A549 (cell line): ENCODE data around the gene ICA1L. TPM values are rescaled to one million over a fixed set of nuclear protein-coding genes. Genes with fewer than 3 reads are reported as not detected.

ENCODE experiments used
- ATAC-seq, 2 experiments: fragments of 200-7000 bp in 1 of 2; fragments of >200 bp in 1 of 2; cut with Nextera tagmentation in 1 of 2; cut with Tn5 transposase in 1 of 2; 3 replicates each; pipeline versions ENCODE4 v1.8.0 to v1.9.1; 2018 to 2020; ENCODE audit warnings: mild to moderate bottlenecking in 1 of 2, moderate library complexity in 1 of 2
- CTCF ChIA-PET: fragments of 300-600 bp; sonication (Branson Sonifier 250); formaldehyde crosslinking; extraction: SDS; loops from one replicate; lab custom pipeline; 2021; ENCODE audit warnings: antibody characterized with exemption, inconsistent platforms; lab: Yijun Ruan, JAX
- POLR2A ChIA-PET: fragments of 350-600 bp; formaldehyde crosslinking; extraction: SDS; loops from one replicate; lab custom pipeline; 2021; ENCODE audit warnings: antibody characterized with exemption, inconsistent platforms; lab: Yijun Ruan, JAX
- DNase-seq, 2 experiments: peaks; one replicate each; pipeline versions ENCODE4 v3.0.0 to v3.0.0-alpha.2; 2011 to 2016; ENCODE audit warnings: low read depth in 1 of 2, low spot score in 1 of 2
- FAIRE-seq: peaks from 2 replicates; lab custom pipeline; 2011; peaks lifted over from hg19 to GRCh38; lab: Jason Lieb, UNC
- H3K27ac ChIP-seq, 2 experiments: fragments of >200 bp; sonication (Bioruptor Twin); formaldehyde crosslinking; 3 replicates each; pipeline ENCODE4 v1.5.1; 2016 to 2017
- H3K4me1 ChIP-seq: fragments of >200 bp; sonication (Bioruptor Twin); formaldehyde crosslinking; 3 replicates; pipeline ENCODE4 v1.6.1; 2016
- H3K4me2 ChIP-seq: fragments of >200 bp; sonication (Bioruptor Twin); formaldehyde crosslinking; 3 replicates; pipeline ENCODE4 v1.6.1; 2016
- H3K4me3 ChIP-seq: fragments of >200 bp; sonication (Bioruptor Twin); formaldehyde crosslinking; 3 replicates; pipeline ENCODE4 v1.5.1; 2016
- H3K9me3 ChIP-seq: fragments of >200 bp; sonication (Bioruptor Twin); formaldehyde crosslinking; 3 replicates; pipeline ENCODE4 v1.6.1; 2016
- CEBPB ChIP-seq, 2 experiments: fragments of >200 bp in 1 of 2; sonication (Bioruptor Twin) in 1 of 2; formaldehyde crosslinking in 1 of 2; IDR thresholded peaks; 2 replicates each; pipeline ENCODE4 v1.6.1; 2012 to 2016
- CHD2 ChIP-seq: fragments of 150-350 bp; IDR thresholded peaks from 2 replicates; pipeline ENCODE4 v1.6.1; 2014; ENCODE audit warnings: low read length; ENCODE audit not compliant: partially characterized antibody
- CHD4 ChIP-seq: fragments of 200-600 bp; sonication (generic); IDR thresholded peaks from 2 replicates; pipeline ENCODE4 v1.6.1; 2016; ENCODE audit warnings: antibody characterized with exemption, mild to moderate bottlenecking, borderline replicate concordance
- EHF ChIP-seq: fragments of 250-450 bp; sonication (Bioruptor Pico); IDR thresholded peaks from 2 replicates; pipeline ENCODE4 v1.5.0; 2020; ENCODE audit warnings: mild to moderate bottlenecking
- EP300 ChIP-seq, 2 experiments: fragments of >200 bp; sonication (Bioruptor Twin); formaldehyde crosslinking; IDR thresholded peaks; 2 replicates in 1 of 2; 3 replicates in 1 of 2; pipeline ENCODE4 v1.6.1; 2016 to 2017
- FOSB ChIP-seq: fragments of 250-450 bp; sonication (Bioruptor Pico); IDR thresholded peaks from 2 replicates; pipeline ENCODE4 v1.5.0; 2020; ENCODE audit warnings: mild to moderate bottlenecking, moderate library complexity
- FOXS1 ChIP-seq: fragments of 250-450 bp; sonication (Bioruptor Pico); IDR thresholded peaks from 2 replicates; pipeline ENCODE4 v1.5.0; 2020; ENCODE audit warnings: mild to moderate bottlenecking, moderate library complexity
- GATA3 ChIP-seq: IDR thresholded peaks from 2 replicates; pipeline ENCODE4 v1.6.1; 2012; ENCODE audit warnings: borderline replicate concordance
- HDAC2 ChIP-seq: fragments of 200-600 bp; sonication (generic); IDR thresholded peaks from 2 replicates; pipeline ENCODE4 v1.6.1; 2016
- HEYL ChIP-seq: fragments of 250-450 bp; sonication (Bioruptor Pico); IDR thresholded peaks from 2 replicates; pipeline ENCODE4 v1.8.0; 2021; ENCODE audit warnings: mild to moderate bottlenecking, moderate library complexity
- HMGXB4 ChIP-seq: fragments of 250-450 bp; sonication (Bioruptor Pico); IDR thresholded peaks from 2 replicates; pipeline ENCODE4 v1.5.0; 2021; ENCODE audit warnings: mild to moderate bottlenecking, moderate library complexity, borderline replicate concordance
- HOXB13 ChIP-seq: fragments of 250-450 bp; sonication (Bioruptor Pico); IDR thresholded peaks from 2 replicates; pipeline ENCODE4 v1.5.0; 2020; ENCODE audit warnings: low read depth, mild to moderate bottlenecking, moderate library complexity
- JUN ChIP-seq, 2 experiments: fragments of >200 bp; sonication (Bioruptor Twin); formaldehyde crosslinking; IDR thresholded peaks; 2 replicates in 1 of 2; 3 replicates in 1 of 2; pipeline ENCODE4 v1.6.1; 2016 to 2017
- JUNB ChIP-seq: fragments of >200 bp; sonication (Bioruptor Twin); formaldehyde crosslinking; IDR thresholded peaks from 2 replicates; pipeline ENCODE4 v1.6.1; 2016
- KDM1A ChIP-seq: fragments of 200-600 bp; sonication (generic); IDR thresholded peaks from 2 replicates; pipeline ENCODE4 v1.6.1; 2016; ENCODE audit warnings: low read depth, mild to moderate bottlenecking
- MAFK ChIP-seq: fragments of 450-650 bp; IDR thresholded peaks from 2 replicates; pipeline ENCODE4 v1.6.1; 2014; ENCODE audit not compliant: partially characterized antibody
- MYC ChIP-seq: IDR thresholded peaks from 2 replicates; pipeline ENCODE4 v1.6.1; 2012; ENCODE audit warnings: mild to moderate bottlenecking, inconsistent platforms, low read length, improper control_type of control experiment, borderline replicate concordance
- NPAS2 ChIP-seq: fragments of 250-450 bp; sonication (Bioruptor Pico); IDR thresholded peaks from 2 replicates; pipeline ENCODE4 v1.8.0; 2022; ENCODE audit warnings: mild to moderate bottlenecking, moderate library complexity, borderline replicate concordance
- POLR2AphosphoS2 ChIP-seq: conservative IDR thresholded peaks from 2 replicates; pipeline ENCODE4 v1.6.1; 2012; ENCODE audit warnings: low read length, improper control_type of control experiment, inconsistent platforms
- RAD21 ChIP-seq, 2 experiments: fragments of >200 bp in 1 of 2; sonication (Bioruptor Twin) in 1 of 2; formaldehyde crosslinking in 1 of 2; IDR thresholded peaks in 1 of 2; conservative IDR thresholded peaks in 1 of 2; 2 replicates in 1 of 2; 3 replicates in 1 of 2; pipeline ENCODE4 v1.6.1; 2012 to 2018; ENCODE audit warnings: inconsistent platforms in 1 of 2
- RARB ChIP-seq: fragments of 250-450 bp; sonication (Bioruptor Pico); IDR thresholded peaks from 2 replicates; pipeline ENCODE4 v1.8.0; 2021; ENCODE audit warnings: mild to moderate bottlenecking, moderate library complexity
- RCOR1 ChIP-seq: fragments of 150-350 bp; IDR thresholded peaks from 2 replicates; pipeline ENCODE4 v1.6.1; 2014; ENCODE audit warnings: antibody characterized with exemption, low read length, low read depth
- TFCP2L1 ChIP-seq: fragments of 250-450 bp; sonication (Bioruptor Pico); IDR thresholded peaks from 2 replicates; pipeline ENCODE4 v1.5.0; 2021; ENCODE audit warnings: mild to moderate bottlenecking
- ZNF302 ChIP-seq: fragments of 250-450 bp; sonication (Bioruptor Pico); IDR thresholded peaks from 2 replicates; pipeline ENCODE4 v1.9.0; 2021; ENCODE audit warnings: inconsistent platforms, mild to moderate bottlenecking, moderate library complexity
- WGBS: methylation state at CpG from one replicate; pipeline ENCODE4 v1.1.6; 2017; ENCODE audit errors: missing lambda C conversion rate; 5-methylcytosine and 5-hydroxymethylcytosine counted together
- polyA plus RNA-seq, 4 experiments: library from polyadenylated mRNA; depleted of rRNA in 3 of 4; stranded (reverse); fragments of >200 nt; fragmentation: RNase III in 1 of 4; extraction: RNeasy Plus Mini Kit Qiagen cat#74134 plus additional on column Dnase treatment in 1 of 4; gene quantifications; 2 replicates in 3 of 4; 3 replicates in 1 of 4; pipeline ENCODE4 v1.2.3, GENCODE V29; 2011 to 2017
- TF ChIP-seq, protein P1 (sequence below): fragments of 450-650 bp; IDR thresholded peaks from 2 replicates; pipeline ENCODE4 v1.6.1; 2014; ENCODE audit warnings: antibody characterized with exemption
- TF ChIP-seq, protein P2 (sequence below): IDR thresholded peaks from 2 replicates; pipeline ENCODE4 v1.6.1; 2012; ENCODE audit warnings: low read depth, borderline replicate concordance
- TF ChIP-seq, protein P3 (sequence below): fragments of >200 bp; sonication (Bioruptor Twin); formaldehyde crosslinking; IDR thresholded peaks from 3 replicates; pipeline ENCODE4 v1.6.1; 2016
- TF ChIP-seq, protein P4 (sequence below): fragments of 250-450 bp; sonication (Bioruptor Pico); IDR thresholded peaks from 2 replicates; pipeline ENCODE4 v1.5.0; 2020; ENCODE audit warnings: low read depth, mild to moderate bottlenecking, moderate library complexity

The ICA1L gene
- polyA plus RNA-seq, 2 of the 4 experiments (the other 2 are of a cell fraction) = 2.2 to 6.0 TPM

DNA sequence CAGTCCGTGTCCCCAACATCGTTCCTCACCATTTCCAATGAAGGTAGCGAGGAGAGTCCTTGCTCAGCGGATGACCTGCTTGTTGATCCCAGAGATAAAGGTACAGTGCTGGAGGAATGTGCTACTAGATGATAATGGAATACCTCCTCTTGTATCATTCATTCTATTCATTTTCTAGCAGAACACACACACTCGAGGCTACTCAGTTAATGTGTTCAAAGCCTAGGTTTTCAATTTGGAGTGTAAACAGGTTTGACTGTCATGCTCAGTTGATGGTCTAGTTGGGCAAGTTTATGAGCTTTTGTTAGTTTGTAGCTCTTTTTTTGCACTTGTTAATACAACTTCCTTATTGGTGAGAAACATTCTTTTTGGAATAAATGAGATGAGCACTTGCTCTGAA lies 114.2 kb downstream of the ICA1L start:
- Histone ChIP-seq H3K4me2 (no peak overlapping the region), H3K9me3 (no peaks in the 10 kb centered on the region), H3K4me3 (no peak overlapping the region), H3K4me1 (no peaks in the 10 kb centered on the region), H3K27ac (no peak overlapping the region)
- DNase-seq = no peak
- 86% methylated on average over 4 of the region's 5 CpGs for WGBS
- CTCF ChIA-PET = no interaction called here
- TF ChIP-seq, protein P1, sequence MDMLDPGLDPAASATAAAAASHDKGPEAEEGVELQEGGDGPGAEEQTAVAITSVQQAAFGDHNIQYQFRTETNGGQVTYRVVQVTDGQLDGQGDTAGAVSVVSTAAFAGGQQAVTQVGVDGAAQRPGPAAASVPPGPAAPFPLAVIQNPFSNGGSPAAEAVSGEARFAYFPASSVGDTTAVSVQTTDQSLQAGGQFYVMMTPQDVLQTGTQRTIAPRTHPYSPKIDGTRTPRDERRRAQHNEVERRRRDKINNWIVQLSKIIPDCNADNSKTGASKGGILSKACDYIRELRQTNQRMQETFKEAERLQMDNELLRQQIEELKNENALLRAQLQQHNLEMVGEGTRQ = no peak
- TF ChIP-seq JUNB (no peak), CEBPB (IDR thresholded peaks at IDR 0.05) (no peak), CHD4 (no peak), RCOR1 (no peak), EHF (CRISPR knock-in tag) (no peak), POLR2AphosphoS2 (no peak), HOXB13 (CRISPR knock-in tag) (no peak), EP300 (IDR thresholded peaks at IDR 0.05) (no peak), HDAC2 (no peak), CHD2 (no peak), RAD21 (conservative IDR thresholded peaks at IDR 0.05 in 1 of 2, IDR thresholded peaks at IDR 0.05 in 1 of 2) (no peak), NPAS2 (CRISPR knock-in tag) (no peak), RARB (no peak), ZNF302 (CRISPR knock-in tag) (no peak), HEYL (no peak), KDM1A (no peak)
- TF ChIP-seq, protein P2, sequence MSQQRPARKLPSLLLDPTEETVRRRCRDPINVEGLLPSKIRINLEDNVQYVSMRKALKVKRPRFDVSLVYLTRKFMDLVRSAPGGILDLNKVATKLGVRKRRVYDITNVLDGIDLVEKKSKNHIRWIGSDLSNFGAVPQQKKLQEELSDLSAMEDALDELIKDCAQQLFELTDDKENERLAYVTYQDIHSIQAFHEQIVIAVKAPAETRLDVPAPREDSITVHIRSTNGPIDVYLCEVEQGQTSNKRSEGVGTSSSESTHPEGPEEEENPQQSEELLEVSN = no peak
- TF ChIP-seq, protein P3, sequence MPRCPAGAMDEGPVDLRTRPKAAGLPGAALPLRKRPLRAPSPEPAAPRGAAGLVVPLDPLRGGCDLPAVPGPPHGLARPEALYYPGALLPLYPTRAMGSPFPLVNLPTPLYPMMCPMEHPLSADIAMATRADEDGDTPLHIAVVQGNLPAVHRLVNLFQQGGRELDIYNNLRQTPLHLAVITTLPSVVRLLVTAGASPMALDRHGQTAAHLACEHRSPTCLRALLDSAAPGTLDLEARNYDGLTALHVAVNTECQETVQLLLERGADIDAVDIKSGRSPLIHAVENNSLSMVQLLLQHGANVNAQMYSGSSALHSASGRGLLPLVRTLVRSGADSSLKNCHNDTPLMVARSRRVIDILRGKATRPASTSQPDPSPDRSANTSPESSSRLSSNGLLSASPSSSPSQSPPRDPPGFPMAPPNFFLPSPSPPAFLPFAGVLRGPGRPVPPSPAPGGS = no peak
- POLR2A ChIA-PET = no interaction called here
- no peak for FAIRE-seq
- no peak for ATAC-seq

GRCh38 chr2:202756598-202756997 lies 115.0 kb downstream of the ICA1L start:
- no peaks in the 10 kb centered on the region for H3K4me1 ChIP-seq
- no peak overlapping the region for H3K4me2 ChIP-seq
- CTCF ChIA-PET = interaction anchor here (0.6 kb wide), 1 partner anchor 435 kb away, joined by 3 read pairs; no protein-coding TSS in a partner anchor
- no peak overlapping the region for H3K27ac ChIP-seq
- 78% methylated on average over 3 of the region's 3 CpGs for WGBS
- TF ChIP-seq TFCP2L1 (CRISPR knock-in tag) (no peak), JUNB (no peak), ZNF302 (CRISPR knock-in tag) (no peak), RCOR1 (no peak), HDAC2 (no peak), FOXS1 (CRISPR knock-in tag) (no peak), MAFK (no peak), GATA3 (no peak), FOSB (CRISPR knock-in tag) (no peak), CHD4 (no peak), MYC (no peak), JUN (IDR thresholded peaks at IDR 0.05) (no peak), HMGXB4 (CRISPR knock-in tag) (no peak), HOXB13 (CRISPR knock-in tag) (no peak), HEYL (no peak)
- TF ChIP-seq, protein P1 = no peak
- TF ChIP-seq, protein P2 = no peak
- TF ChIP-seq, protein P4, sequence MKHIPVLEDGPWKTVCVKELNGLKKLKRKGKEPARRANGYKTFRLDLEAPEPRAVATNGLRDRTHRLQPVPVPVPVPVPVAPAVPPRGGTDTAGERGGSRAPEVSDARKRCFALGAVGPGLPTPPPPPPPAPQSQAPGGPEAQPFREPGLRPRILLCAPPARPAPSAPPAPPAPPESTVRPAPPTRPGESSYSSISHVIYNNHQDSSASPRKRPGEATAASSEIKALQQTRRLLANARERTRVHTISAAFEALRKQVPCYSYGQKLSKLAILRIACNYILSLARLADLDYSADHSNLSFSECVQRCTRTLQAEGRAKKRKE (CRISPR knock-in tag) = no peak
- TF ChIP-seq, all 56 proteins: peak for 0
- Histone ChIP-seq H3K9me3 (no peaks in the 10 kb centered on the region), H3K4me3 (no peak overlapping the region)
- no peak for ATAC-seq
- no peak for FAIRE-seq
- POLR2A ChIA-PET = no interaction called here
- no peak for DNase-seq
